NT2/D1 (cell line): ENCODE measurements around the gene TBC1D24.

Experiments
- YY1 ChIP-seq: IDR thresholded peaks from 2 replicates; pipeline ENCODE4 v1.6.1; 2011; ENCODE audit not compliant: insufficient read length, insufficient read depth
- ZNF274 ChIP-seq: IDR thresholded peaks from 2 replicates; pipeline ENCODE4 v1.6.1; 2011; ENCODE audit warnings: mild to moderate bottlenecking, low read depth, low read length

DNA sequence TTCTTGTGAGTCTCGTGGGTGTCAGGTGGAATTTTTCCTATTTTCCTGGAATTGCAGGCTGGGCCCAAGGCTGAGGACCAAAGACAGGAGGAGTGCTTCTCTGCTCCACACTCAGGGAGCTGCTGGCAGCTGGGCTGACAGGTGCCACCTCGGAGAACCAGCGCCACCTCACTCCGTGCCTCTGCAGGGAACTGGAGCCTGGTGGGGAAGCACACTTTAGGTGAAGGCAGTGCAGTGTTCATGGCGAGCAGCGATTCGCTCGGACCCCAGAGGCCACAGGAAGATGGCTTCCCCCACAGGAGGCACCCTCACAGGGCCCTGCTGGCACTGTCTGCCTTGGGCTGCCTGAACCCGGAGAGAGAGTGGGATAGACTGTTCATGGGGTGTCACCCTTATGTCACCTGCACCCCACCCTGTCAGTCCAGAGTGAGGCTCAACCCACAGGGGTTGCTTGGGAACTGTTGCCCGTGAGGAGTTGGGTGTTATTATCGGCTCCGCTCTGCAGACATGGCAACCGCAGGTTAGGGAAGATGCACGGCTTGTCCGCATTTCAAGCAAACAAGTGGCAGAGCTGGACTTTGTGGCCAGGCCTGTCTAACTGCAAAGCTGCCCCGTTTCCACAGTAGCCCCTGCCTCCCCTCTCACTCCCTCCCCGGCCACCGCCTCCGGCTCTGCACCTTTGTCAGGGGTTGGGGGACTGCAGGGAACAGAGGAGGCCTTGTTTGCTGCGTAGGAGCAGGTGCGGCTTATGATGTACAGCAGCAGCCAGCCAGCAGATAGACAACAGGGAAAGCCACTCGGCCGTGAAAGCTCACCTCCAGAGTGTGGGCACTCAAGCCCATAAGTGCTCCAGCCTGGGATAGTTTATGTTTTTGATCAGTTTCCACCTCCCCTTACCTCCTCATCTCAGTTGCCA is 15.5 kb downstream of the TBC1D24 start:
- TF ChIP-seq YY1 (no peak), ZNF274 (no peak)
